Neural cell (in vitro differentiated cells): Measurements from ENCODE around the gene TBX2.

Experiments used
- EP300 ChIP-seq: fragments of 450-650 bp; conservative IDR thresholded peaks from 2 replicates; pipeline ENCODE4 v1.6.1; 2014; ENCODE audit warnings: antibody characterized with exemption, mild to moderate bottlenecking, moderate library complexity; ENCODE audit not compliant: poor library complexity, severe bottlenecking
- EZH2 ChIP-seq: fragments of 200-600, 300-800 bp; shearing (Covaris generic), sonication (generic); IDR thresholded peaks from 2 replicates; pipeline ENCODE4 v1.6.1; 2014; ENCODE audit warnings: antibody characterized with exemption, low read length, borderline replicate concordance, mild to moderate bottlenecking; ENCODE audit not compliant: insufficient read depth, poor library complexity, severe bottlenecking
- POLR2AphosphoS5 ChIP-seq: IDR thresholded peaks from 2 replicates; pipeline ENCODE4 v1.6.1; 2012
- RAD21 ChIP-seq: fragments of 450-650 bp; conservative IDR thresholded peaks from 2 replicates; pipeline ENCODE4 v1.6.1; 2014; ENCODE audit warnings: antibody characterized with exemption, mild to moderate bottlenecking, moderate library complexity
- TAF1 ChIP-seq: IDR thresholded peaks from 2 replicates; pipeline ENCODE4 v1.6.1; 2012; ENCODE audit warnings: low read depth
- TF ChIP-seq, protein P1 (sequence below): fragments of 450-650 bp; IDR thresholded peaks from 2 replicates; pipeline ENCODE4 v1.5.1; 2014; ENCODE audit warnings: antibody characterized with exemption, mild to moderate bottlenecking, moderate library complexity; ENCODE audit not compliant: poor library complexity, severe bottlenecking
- TF ChIP-seq, protein P2 (sequence below): IDR thresholded peaks from 2 replicates; pipeline ENCODE4 v1.6.1; 2012; ENCODE audit warnings: borderline replicate concordance

DNA sequence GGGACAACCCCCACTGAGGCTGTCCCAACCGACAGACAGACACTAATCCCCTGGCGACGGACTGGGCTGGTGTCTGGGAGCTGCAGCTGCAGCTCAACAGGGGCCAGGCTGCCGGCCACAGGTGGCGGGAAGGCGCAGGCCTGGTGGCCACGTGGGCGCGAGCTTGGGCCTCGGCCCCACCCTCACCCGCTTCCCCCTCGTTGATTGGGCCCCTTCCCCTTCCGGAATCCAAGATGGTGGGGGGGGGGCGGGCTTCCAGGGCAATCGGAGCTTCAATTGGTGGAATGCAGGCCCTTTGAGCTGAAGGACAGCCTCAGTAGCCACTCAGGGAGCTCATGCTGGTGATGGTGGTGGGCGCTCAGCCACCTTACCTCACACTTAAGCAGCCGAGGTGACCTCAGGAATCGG, 43.8 kb downstream of the TBX2 start:
- TF ChIP-seq EP300 (no peak), RAD21 (no peak), TAF1 (no peak), POLR2AphosphoS5 (no peak), EZH2 (no peak)
- TF ChIP-seq, protein P1, sequence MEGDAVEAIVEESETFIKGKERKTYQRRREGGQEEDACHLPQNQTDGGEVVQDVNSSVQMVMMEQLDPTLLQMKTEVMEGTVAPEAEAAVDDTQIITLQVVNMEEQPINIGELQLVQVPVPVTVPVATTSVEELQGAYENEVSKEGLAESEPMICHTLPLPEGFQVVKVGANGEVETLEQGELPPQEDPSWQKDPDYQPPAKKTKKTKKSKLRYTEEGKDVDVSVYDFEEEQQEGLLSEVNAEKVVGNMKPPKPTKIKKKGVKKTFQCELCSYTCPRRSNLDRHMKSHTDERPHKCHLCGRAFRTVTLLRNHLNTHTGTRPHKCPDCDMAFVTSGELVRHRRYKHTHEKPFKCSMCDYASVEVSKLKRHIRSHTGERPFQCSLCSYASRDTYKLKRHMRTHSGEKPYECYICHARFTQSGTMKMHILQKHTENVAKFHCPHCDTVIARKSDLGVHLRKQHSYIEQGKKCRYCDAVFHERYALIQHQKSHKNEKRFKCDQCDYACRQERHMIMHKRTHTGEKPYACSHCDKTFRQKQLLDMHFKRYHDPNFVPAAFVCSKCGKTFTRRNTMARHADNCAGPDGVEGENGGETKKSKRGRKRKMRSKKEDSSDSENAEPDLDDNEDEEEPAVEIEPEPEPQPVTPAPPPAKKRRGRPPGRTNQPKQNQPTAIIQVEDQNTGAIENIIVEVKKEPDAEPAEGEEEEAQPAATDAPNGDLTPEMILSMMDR: no peak
- TF ChIP-seq, protein P2, sequence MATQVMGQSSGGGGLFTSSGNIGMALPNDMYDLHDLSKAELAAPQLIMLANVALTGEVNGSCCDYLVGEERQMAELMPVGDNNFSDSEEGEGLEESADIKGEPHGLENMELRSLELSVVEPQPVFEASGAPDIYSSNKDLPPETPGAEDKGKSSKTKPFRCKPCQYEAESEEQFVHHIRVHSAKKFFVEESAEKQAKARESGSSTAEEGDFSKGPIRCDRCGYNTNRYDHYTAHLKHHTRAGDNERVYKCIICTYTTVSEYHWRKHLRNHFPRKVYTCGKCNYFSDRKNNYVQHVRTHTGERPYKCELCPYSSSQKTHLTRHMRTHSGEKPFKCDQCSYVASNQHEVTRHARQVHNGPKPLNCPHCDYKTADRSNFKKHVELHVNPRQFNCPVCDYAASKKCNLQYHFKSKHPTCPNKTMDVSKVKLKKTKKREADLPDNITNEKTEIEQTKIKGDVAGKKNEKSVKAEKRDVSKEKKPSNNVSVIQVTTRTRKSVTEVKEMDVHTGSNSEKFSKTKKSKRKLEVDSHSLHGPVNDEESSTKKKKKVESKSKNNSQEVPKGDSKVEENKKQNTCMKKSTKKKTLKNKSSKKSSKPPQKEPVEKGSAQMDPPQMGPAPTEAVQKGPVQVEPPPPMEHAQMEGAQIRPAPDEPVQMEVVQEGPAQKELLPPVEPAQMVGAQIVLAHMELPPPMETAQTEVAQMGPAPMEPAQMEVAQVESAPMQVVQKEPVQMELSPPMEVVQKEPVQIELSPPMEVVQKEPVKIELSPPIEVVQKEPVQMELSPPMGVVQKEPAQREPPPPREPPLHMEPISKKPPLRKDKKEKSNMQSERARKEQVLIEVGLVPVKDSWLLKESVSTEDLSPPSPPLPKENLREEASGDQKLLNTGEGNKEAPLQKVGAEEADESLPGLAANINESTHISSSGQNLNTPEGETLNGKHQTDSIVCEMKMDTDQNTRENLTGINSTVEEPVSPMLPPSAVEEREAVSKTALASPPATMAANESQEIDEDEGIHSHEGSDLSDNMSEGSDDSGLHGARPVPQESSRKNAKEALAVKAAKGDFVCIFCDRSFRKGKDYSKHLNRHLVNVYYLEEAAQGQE: no peak
